ENCODE results near the gene MAP2K1.
"Not testable (repeated sequence)": the region's sequence is repeated elsewhere in the genome, so short reads cannot be mapped to it uniquely, and the experiment has no call there.

The MAP2K1 gene

GRCh38 chr15:66425837-66426236 is 39.1 kb downstream of the MAP2K1 start:
- no peak for DNase-seq

- DNase-seq, result no peak
Observed at GRCh38 chr15:66429117-66429516, 42.4 kb downstream of the MAP2K1 start.

- no peak for DNase-seq
Observed at GRCh38 chr15:66429546-66429945, 42.8 kb downstream of the MAP2K1 start.

GRCh38 chr15:66430627-66431255 is 44.0 kb downstream of the MAP2K1 start:
- no peak for DNase-seq

- no peak for DNase-seq
Observed at GRCh38 chr15:66433726-66434125, 47.0 kb downstream of the MAP2K1 start.

- DNase-seq, result no peak
Observed at GRCh38 chr15:66440501-66440900, 53.8 kb downstream of the MAP2K1 start.

- no peak for DNase-seq
Observed at GRCh38 chr15:66452420-66452819, 65.7 kb downstream of the MAP2K1 start.

GRCh38 chr15:66452971-66453580 is 66.4 kb downstream of the MAP2K1 start:
- no peak for DNase-seq

- peak; percentile 22 for DNase-seq
Observed at GRCh38 chr15:66454143-66454542, 67.4 kb downstream of the MAP2K1 start.

GRCh38 chr15:66456211-66456610 is 69.5 kb downstream of the MAP2K1 start:
- no peak for DNase-seq

GRCh38 chr15:66459818-66460615 is 73.3 kb downstream of the MAP2K1 start:
- peak; percentile 81 for DNase-seq

- not testable (repeated sequence) for DNase-seq
Observed at GRCh38 chr15:66461294-66461693, 74.6 kb downstream of the MAP2K1 start.

GRCh38 chr15:66461917-66462316 is 75.2 kb downstream of the MAP2K1 start:
- DNase-seq, result no peak

- no peak for DNase-seq
Observed at GRCh38 chr15:66462627-66463026, 75.9 kb downstream of the MAP2K1 start.

GRCh38 chr15:66465294-66465693 is 78.6 kb downstream of the MAP2K1 start:
- not testable (repeated sequence) for DNase-seq

GRCh38 chr15:66467162-66468040 is 80.7 kb downstream of the MAP2K1 start:
- not testable (repeated sequence) for DNase-seq

- not testable (repeated sequence) for DNase-seq
Observed at GRCh38 chr15:66470825-66471224, 84.1 kb downstream of the MAP2K1 start.

GRCh38 chr15:66472176-66472999 is 85.7 kb downstream of the MAP2K1 start:
- DNase-seq, result no peak

- no peak for DNase-seq
Observed at GRCh38 chr15:66474135-66474534, 87.4 kb downstream of the MAP2K1 start.

- no peak for DNase-seq
Observed at GRCh38 chr15:66474963-66475362, 88.3 kb downstream of the MAP2K1 start.

- no peak for DNase-seq
Observed at GRCh38 chr15:66476535-66476934, 89.8 kb downstream of the MAP2K1 start.

GRCh38 chr15:66477011-66477410 is 90.3 kb downstream of the MAP2K1 start:
- DNase-seq, result no peak

All from NCI-H226 (cell line).